GM18870 (cell line): ENCODE results near the gene ITGAL.
A peak's percentile ranks its signal among the peaks of the same experiment; 100 is the strongest.

ENCODE experiments used
- ATAC-seq: cut with Tn5 transposase; IDR thresholded peaks from one replicate; pipeline ENCODE4 v1.9.1; 2021; ENCODE audit warnings: moderate library complexity; ENCODE audit not compliant: unreplicated experiment

Gene ITGAL

DNA sequence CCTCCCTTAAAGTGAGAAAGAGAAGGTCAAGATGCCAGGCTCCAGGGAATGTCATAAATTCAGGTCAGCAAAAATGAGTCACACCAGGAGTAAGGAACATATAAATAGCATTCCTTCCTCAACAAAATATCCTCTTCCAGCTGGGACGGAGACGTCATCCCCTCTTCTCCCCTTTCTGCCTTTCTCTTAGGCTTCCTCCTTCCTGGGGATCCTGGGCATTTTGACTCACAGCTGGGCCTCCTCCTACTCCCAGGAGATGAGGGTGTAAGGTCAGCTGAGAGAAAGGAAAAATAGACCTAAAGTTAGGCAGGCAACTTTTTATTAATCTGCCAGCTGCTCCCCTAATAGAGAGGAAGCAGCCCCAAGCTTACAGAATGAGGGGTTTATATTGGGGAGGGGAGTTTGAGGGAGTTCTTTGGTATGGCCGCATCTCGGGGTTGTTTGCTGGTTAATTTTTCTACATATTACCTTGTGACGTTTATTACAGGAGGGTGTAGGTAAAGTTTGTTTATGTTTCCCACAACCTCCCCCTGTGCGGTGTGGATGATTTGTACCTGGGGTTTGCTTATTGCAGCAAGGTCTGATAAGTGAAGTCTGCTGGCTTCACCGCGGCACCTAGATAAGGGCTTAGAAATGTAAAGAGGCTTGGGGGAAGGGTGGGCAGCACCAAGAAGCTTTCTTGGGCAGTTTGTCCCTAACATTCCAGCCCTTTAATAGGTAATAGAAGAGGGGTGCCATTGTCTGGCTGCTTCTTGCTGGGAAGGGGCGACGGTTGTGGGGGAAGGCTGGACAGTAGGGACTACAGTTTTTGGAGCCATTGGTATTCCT is 69.2 kb downstream of the ITGAL start:
- ATAC-seq, result no peak

GRCh38 chr16:30543067-30543466 is 70.5 kb downstream of the ITGAL start:
- ATAC-seq, result no peak

- ATAC-seq, result no peak
Observed at GRCh38 chr16:30546115-30546514, 73.6 kb downstream of the ITGAL start.

- no peak for ATAC-seq
Observed at GRCh38 chr16:30548416-30549253, 76.1 kb downstream of the ITGAL start.

DNA sequence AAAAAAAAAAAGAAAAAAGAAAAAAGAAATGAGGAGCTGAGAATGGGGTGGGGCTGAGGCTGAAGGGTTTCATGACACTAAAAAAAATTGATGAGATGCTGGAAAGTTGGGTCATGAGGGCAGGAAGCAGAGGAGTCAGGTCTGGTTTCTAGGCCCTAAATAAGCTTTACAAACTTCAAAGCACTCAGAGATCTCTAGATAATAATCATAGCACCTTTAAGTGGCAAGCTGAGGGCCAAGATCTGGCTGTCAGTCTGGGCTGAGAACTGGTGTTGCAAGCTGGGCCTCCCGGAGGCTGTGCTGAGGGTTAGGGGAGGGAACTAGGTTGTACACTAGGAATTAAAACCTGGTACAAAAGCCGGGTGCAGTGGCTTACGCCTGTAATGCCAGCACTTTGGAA is 79.2 kb downstream of the ITGAL start:
- no peak for ATAC-seq

GRCh38 chr16:30552956-30553355 is 80.4 kb downstream of the ITGAL start:
- no peak for ATAC-seq

- ATAC-seq, result no peak
Observed at GRCh38 chr16:30553393-30553899, 80.9 kb downstream of the ITGAL start.

DNA sequence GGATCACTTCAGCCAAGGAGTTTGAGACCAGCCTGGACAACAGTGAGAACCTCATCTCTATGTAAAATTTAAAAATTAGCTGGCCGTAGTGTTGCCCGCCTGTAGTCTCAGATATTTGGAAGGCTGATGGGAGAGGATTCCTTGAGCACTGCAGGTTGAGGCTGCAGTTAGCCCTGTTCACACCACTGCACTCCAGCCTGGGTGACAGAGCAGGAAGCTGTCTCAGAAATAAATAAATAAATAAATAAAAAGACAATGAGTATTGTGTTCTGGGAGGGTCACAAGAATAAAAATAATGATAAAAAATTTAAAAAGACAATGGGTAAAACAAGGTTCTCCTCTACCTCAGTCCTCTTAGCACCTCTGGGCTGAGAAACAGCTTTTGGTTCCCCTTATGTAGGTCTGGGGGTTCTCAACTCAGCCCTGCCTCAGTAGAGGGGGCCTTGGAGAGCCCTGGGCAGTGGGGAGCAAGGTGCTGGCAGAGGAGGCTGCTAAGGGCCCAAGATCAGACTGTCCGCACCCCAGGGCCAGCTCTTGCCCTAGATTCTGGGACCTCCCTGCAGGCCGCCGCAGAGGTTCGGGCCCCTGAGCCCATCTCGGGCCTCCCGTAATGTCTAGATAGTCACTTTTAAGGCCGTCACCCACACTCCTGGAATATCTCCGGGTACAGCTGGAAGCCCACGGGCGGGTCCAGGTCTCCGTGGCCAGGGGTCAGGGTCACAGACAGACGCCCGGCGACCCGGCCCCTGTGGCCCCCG is 82.2 kb downstream of the ITGAL start:
- ATAC-seq, result no peak

- ATAC-seq, result no peak
Observed at GRCh38 chr16:30555315-30556124, 83.0 kb downstream of the ITGAL start.

DNA sequence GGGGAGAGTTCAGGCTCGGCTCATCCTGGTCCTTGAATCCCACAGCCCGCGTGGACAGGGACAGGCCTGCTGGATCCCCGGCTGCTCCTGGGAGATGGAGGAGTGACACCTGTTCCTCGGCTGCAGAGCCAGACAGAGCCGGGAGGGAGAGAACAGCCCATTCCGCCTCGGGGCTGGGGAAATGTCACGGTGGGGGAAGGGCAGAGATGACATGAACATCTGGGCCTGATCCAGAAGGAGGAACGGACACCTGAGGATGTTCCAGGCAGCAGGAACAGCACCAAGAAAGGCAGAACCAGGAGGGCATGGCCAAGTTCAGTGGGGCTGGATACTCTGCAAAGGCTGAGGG is 83.6 kb downstream of the ITGAL start:
- no peak for ATAC-seq

- ATAC-seq, result peak; percentile 8
Observed at GRCh38 chr16:30557707-30557956, 85.1 kb downstream of the ITGAL start.

DNA sequence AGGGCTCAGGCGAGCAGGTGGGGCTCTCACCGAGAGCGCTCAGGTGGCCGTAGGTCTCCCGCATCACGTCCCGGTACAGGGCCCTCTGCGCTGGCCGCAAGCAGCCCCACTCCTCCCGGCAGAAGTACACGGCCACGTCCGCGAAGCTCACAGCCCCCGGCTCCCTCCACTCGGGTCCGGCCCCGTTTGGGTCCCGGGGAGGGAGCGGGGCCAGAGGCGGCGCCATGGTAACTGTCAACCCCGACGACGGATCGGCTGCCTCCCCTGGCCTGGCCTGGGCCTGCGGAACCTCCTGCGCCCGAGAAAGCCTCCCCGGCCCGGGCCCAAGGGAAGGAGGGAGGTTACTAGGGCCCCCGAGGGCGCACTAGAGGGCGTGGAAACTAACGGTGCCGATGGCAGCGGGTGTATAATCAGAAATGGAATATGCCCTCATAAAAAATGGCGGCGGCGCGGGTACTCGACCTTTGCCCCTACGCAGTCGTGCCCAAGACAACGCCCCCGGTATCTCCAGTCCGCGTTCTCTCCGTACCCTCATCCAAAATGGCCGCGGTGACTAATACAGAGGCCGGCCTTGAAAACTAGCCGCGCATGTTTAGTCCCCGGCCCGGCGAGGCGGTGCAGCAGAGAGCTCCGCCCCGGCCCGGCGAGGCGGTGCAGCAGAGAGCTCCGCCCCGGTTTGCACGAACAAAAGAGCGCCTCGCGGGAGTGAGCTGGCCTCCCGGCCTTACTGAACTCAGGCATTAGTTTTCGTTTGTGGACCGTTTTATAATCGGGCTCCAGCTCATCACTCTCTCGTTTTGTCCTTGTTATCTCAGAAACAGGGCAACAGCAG is 85.6 kb downstream of the ITGAL start, which contains the start of gene ZNF764:
Gene ZNF764, minus strand, starts transcription at position 418 of the 832 bp plus-strand sequence. Its CDS starts 192 bp downstream, at position 226.
- ATAC-seq, result peak; percentile 70

DNA sequence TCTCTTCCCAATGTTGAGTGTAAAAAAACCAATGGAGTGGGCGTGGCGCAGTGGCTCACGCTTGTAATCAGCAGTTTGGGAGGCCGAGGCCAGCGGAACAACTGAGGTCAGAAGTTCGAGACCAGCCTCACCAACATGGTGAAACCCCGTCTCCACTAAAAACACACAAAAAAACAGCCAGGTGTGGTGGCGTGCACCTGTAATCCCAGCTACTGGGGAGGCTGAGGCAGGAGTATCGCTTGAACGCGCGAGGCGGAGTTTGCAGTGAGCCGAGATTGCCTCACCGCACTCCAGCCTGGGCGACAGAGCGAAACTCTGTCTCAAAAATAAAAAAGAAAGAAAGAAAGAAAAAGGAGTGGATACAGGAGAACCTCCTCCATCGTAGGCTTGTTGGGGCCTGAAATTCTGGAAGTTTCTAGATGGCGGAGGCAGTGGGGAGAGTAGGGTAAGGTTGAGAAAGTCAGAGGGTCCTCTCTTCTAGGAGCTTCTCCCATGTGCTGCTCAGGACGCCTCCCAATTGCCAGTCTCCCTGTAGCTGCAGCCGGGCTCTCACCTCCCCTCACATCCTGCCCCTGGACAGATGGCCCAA is 86.3 kb downstream of the ITGAL start:
- no peak for ATAC-seq

- ATAC-seq, result no peak
Observed at GRCh38 chr16:30559690-30560089, 87.1 kb downstream of the ITGAL start.

DNA sequence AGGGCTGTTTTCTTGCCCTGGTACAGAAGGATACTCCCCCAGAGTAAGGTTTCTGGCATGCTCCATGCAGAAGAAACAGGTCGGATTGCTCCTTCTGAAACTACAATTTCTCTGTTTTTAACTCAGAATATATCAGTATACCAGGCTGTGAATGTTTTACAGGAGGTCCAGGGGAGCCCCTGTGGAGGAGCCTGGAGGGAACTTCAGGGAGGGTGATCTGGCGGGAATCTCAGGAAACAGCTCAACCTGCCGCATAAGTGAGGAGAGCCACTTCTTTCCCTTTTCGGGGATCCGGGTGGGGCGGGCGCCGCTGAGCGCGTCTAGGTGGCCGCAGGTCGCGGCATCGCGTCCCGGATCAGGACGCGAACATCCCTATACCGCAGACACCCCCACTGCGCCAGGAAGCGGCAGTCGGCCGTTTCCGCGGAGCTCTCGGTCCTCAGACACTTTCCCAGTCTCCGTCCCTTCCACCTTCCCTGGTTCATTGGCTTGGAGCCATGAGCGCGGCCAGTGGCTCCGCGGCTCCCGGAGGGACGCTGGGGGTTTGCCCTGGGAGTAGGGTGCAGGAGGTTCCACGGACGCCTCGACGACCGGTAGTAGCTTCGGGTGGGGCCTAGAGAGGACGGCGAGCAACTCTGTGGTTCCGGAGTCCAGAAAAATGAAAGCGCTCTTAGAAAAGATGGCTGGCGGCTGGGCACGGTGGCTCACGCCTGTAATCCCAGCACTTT is 88.7 kb downstream of the ITGAL start:
- no peak for ATAC-seq

- ATAC-seq, result no peak
Observed at GRCh38 chr16:30562021-30562420, 89.5 kb downstream of the ITGAL start.

DNA sequence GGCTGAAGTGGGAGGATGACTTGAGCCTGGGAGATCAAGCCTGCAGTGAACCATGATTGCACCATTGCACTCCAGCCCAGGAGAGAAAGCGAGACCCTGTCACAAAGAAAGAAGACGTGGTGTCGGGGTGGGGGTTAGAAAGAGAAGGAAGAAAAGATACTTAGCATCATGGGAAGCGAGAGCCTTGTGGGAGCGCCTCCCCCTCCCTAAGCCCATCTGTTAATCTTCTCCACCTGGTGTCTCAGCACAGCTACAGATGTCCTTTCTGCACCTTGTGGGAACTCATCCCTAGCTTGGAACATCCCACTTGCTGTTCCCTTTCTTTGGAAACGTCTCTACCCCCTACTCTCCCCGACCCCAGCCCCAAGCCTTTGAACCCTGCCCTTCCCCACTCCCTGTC is 93.0 kb downstream of the ITGAL start:
- ATAC-seq, result no peak

DNA sequence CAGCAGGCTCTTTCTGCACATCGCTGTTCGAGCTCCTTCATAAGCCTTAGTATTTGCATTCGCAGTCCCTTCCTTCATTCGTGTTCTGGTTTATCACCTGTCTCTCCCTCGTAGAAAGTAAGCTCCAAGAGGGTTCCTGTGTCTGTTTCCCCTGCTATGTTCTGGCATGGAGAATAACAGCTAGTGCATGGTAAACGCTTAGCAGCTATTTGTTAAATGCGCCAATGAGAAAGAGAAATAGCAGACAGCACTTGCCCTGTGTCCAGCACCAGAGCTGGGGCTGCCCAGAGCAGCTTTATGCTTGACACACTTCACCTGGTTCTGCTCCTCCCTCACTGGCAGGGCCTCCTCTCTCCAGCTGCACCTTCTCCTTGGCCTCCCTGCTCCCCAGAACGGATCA is 93.4 kb downstream of the ITGAL start:
- no peak for ATAC-seq

DNA sequence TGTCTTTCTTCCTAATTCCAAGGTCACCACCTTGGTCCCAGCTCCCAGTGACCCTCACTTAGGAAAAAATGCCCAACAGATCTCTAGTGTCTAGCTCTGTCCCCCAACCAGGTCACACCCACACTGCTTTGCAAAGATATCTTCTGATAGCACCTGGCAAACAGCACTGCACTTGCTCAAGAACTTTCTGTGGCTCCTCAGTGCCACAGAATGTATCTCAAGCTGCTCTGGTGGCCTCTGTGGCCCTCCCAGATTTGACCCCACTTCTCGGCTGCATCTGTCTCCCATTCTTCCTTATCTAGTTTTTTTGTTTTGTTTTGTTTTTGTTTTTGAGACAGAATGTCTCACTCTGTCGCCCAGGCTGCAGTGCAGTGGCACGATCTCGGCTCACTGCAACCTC is 94.0 kb downstream of the ITGAL start:
- no peak for ATAC-seq
